ENCODE results near the gene TMEM62.
A peak's percentile ranks its signal among the peaks of the same experiment; 100 is the strongest.

The TMEM62 gene

GRCh38 chr15:43204016-43204901 is 70.9 kb downstream of the TMEM62 start:
- Histone ChIP-seq H3K14ac (ENCODE audit: low read length in 2 of 2) (no peak overlapping the region), H3K27me3 (ENCODE audit: control insufficient read depth in 1 of 2, insufficient read depth in 1 of 2, low read length in 2 of 2) (peaks cover 35 to 40% of the 10 kb centered on the region in 2 experiments), H3K4me1 (ENCODE audit: control insufficient read depth, insufficient read depth, low read depth, low read length) (peaks cover 4% of the 10 kb centered on the region), H2AK5ac (ENCODE audit: low read length, severe bottlenecking) (no peak overlapping the region), H3K23ac (ENCODE audit: low read length in 2 of 2) (no peak overlapping the region), H3K36me3 (ENCODE audit: control insufficient read depth in 1 of 2, insufficient read depth in 2 of 2, low read depth in 1 of 2, low read length in 2 of 2) (no peaks in the 10 kb centered on the region), H3K4ac (ENCODE audit: low read depth in 1 of 2, low read length in 2 of 2) (no peak overlapping the region), H2BK12ac (ENCODE audit: low read length in 2 of 2) (no peak overlapping the region), H4K91ac (ENCODE audit: low read length) (no peak overlapping the region), H2BK15ac (ENCODE audit: low read depth, poor library complexity, severe bottlenecking) (no peak overlapping the region), H3K18ac (ENCODE audit: low read depth in 1 of 2, low read length in 2 of 2) (no peak overlapping the region), H3K27ac (ENCODE audit: low read length, poor library complexity, severe bottlenecking) (no peak overlapping the region), H3K9me3 (ENCODE audit: control insufficient read depth, low read length) (no peaks in the 10 kb centered on the region), H3K4me3 (ENCODE audit: insufficient read depth in 1 of 2, low read depth in 1 of 2, low read length in 2 of 2) (no peak overlapping the region), H3K4me2 (ENCODE audit: low read length, poor library complexity, severe bottlenecking) (no peak overlapping the region), H3K79me1 (replicated peaks; ENCODE audit: low read length, poor library complexity, severe bottlenecking) (no peaks in the 10 kb centered on the region), H2BK120ac (ENCODE audit: low read depth, low read length) (no peak overlapping the region), H3K9ac (ENCODE audit: low read length) (no peak overlapping the region), H2AFZ (ENCODE audit: low read depth, low read length) (no peak overlapping the region), H4K8ac (ENCODE audit: low read length) (no peak overlapping the region), H2BK5ac (ENCODE audit: low read depth, low read length, poor library complexity, severe bottlenecking) (no peak overlapping the region)
- peak; percentile 72 for DNase-seq
- WGBS, result 48% methylated on average over 8 of the region's 8 CpGs

DNA sequence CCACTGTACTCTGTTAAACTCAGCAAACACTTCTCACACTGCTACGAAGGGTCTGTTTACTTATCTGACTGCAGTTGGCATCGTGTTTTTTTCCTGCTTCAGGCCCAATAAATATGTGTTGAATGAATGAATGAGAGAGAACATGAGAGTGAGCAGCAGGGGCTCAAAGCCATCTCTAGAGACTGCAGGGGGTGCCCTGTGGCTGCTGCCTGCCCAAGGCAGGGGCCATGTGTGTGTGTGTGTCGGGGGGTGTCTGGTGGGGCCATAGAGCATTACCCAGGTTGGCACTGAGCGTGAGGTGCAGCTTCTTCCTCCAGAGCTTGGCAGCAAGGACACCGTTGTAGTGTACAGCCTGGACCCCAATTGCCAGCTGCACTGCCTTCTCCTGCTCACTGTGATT is 72.7 kb downstream of the TMEM62 start:
- no peak overlapping the region for H3K4me3 ChIP-seq (ENCODE audit: insufficient read depth in 1 of 2, low read depth in 1 of 2, low read length in 2 of 2)
- H3K4ac ChIP-seq (ENCODE audit: low read depth in 1 of 2, low read length in 2 of 2), result no peak overlapping the region
- H3K4me2 ChIP-seq (ENCODE audit: low read length, poor library complexity, severe bottlenecking), result no peak overlapping the region
- no peak overlapping the region for H3K18ac ChIP-seq (ENCODE audit: low read depth in 1 of 2, low read length in 2 of 2)
- 72% methylated on average over 5 of the region's 5 CpGs for WGBS
- H3K27ac ChIP-seq (ENCODE audit: low read length, poor library complexity, severe bottlenecking), result no peak overlapping the region
- no peak overlapping the region for H2BK12ac ChIP-seq (ENCODE audit: low read length in 2 of 2)
- H2BK120ac ChIP-seq (ENCODE audit: low read depth, low read length), result no peak overlapping the region
- no peak overlapping the region for H3K14ac ChIP-seq (ENCODE audit: low read length in 2 of 2)
- H3K9me3 ChIP-seq (ENCODE audit: control insufficient read depth, low read length), result no peaks in the 10 kb centered on the region
- peak overlapping the region in 1 of 2 experiments; percentile 14 for H3K23ac ChIP-seq (ENCODE audit: low read length in 2 of 2)
- no peak overlapping the region for H2AK5ac ChIP-seq (ENCODE audit: low read length, severe bottlenecking)
- no peak overlapping the region for H2BK5ac ChIP-seq (ENCODE audit: low read depth, low read length, poor library complexity, severe bottlenecking)
- no peak overlapping the region for H2AFZ ChIP-seq (ENCODE audit: low read depth, low read length)
- H3K79me1 ChIP-seq (replicated peaks; ENCODE audit: low read length, poor library complexity, severe bottlenecking), result no peaks in the 10 kb centered on the region
- peaks cover 4% of the 10 kb centered on the region for H3K4me1 ChIP-seq (ENCODE audit: control insufficient read depth, insufficient read depth, low read depth, low read length)
- H2BK15ac ChIP-seq (ENCODE audit: low read depth, poor library complexity, severe bottlenecking), result no peak overlapping the region
- H4K91ac ChIP-seq (ENCODE audit: low read length), result no peak overlapping the region
- no peaks in the 10 kb centered on the region for H3K36me3 ChIP-seq (ENCODE audit: control insufficient read depth in 1 of 2, insufficient read depth in 2 of 2, low read depth in 1 of 2, low read length in 2 of 2)
- no peak overlapping the region for H3K9ac ChIP-seq (ENCODE audit: low read length)
- no peak overlapping the region for H4K8ac ChIP-seq (ENCODE audit: low read length)
- DNase-seq, result no peak
- peaks cover 53 to 58% of the 10 kb centered on the region in 2 experiments for H3K27me3 ChIP-seq (ENCODE audit: control insufficient read depth in 1 of 2, insufficient read depth in 1 of 2, low read length in 2 of 2)

GRCh38 chr15:43207024-43207423 is 73.6 kb downstream of the TMEM62 start:
- H4K8ac ChIP-seq (ENCODE audit: low read length), result no peak overlapping the region
- no peak overlapping the region for H4K91ac ChIP-seq (ENCODE audit: low read length)
- peaks cover 53 to 64% of the 10 kb centered on the region in 2 experiments for H3K27me3 ChIP-seq (ENCODE audit: control insufficient read depth in 1 of 2, insufficient read depth in 1 of 2, low read length in 2 of 2)
- no peak overlapping the region for H2BK15ac ChIP-seq (ENCODE audit: low read depth, poor library complexity, severe bottlenecking)
- no peak overlapping the region for H2BK120ac ChIP-seq (ENCODE audit: low read depth, low read length)
- H3K4me3 ChIP-seq (ENCODE audit: insufficient read depth in 1 of 2, low read depth in 1 of 2, low read length in 2 of 2), result no peak overlapping the region
- H3K14ac ChIP-seq (ENCODE audit: low read length in 2 of 2), result no peak overlapping the region
- no peak overlapping the region for H2BK12ac ChIP-seq (ENCODE audit: low read length in 2 of 2)
- H2BK5ac ChIP-seq (ENCODE audit: low read depth, low read length, poor library complexity, severe bottlenecking), result no peak overlapping the region
- peak overlapping the region in 1 of 2 experiments; percentile 77 for H3K23ac ChIP-seq (ENCODE audit: low read length in 2 of 2)
- WGBS, result 85% methylated on average over 9 of the region's 9 CpGs
- H3K27ac ChIP-seq (ENCODE audit: low read length, poor library complexity, severe bottlenecking), result no peak overlapping the region
- H3K79me1 ChIP-seq (replicated peaks; ENCODE audit: low read length, poor library complexity, severe bottlenecking), result no peaks in the 10 kb centered on the region
- H3K18ac ChIP-seq (ENCODE audit: low read depth in 1 of 2, low read length in 2 of 2), result no peak overlapping the region
- no peaks in the 10 kb centered on the region for H3K9me3 ChIP-seq (ENCODE audit: control insufficient read depth, low read length)
- DNase-seq, result no peak
- H3K4ac ChIP-seq (ENCODE audit: low read depth in 1 of 2, low read length in 2 of 2), result no peak overlapping the region
- H2AK5ac ChIP-seq (ENCODE audit: low read length, severe bottlenecking), result no peak overlapping the region
- H2AFZ ChIP-seq (ENCODE audit: low read depth, low read length), result no peak overlapping the region
- H3K4me2 ChIP-seq (ENCODE audit: low read length, poor library complexity, severe bottlenecking), result no peak overlapping the region
- H3K9ac ChIP-seq (ENCODE audit: low read length), result no peak overlapping the region
- no peaks in the 10 kb centered on the region for H3K36me3 ChIP-seq (ENCODE audit: control insufficient read depth in 1 of 2, insufficient read depth in 2 of 2, low read depth in 1 of 2, low read length in 2 of 2)
- peaks cover 4% of the 10 kb centered on the region for H3K4me1 ChIP-seq (ENCODE audit: control insufficient read depth, insufficient read depth, low read depth, low read length)

- Histone ChIP-seq H3K36me3 (ENCODE audit: control insufficient read depth in 1 of 2, insufficient read depth in 2 of 2, low read depth in 1 of 2, low read length in 2 of 2) (no peaks in the 10 kb centered on the region), H2BK5ac (ENCODE audit: low read depth, low read length, poor library complexity, severe bottlenecking) (no peak overlapping the region), H3K23ac (ENCODE audit: low read length in 2 of 2) (peak overlapping the region in 1 of 2 experiments; percentile 67), H2AFZ (ENCODE audit: low read depth, low read length) (no peak overlapping the region), H3K9ac (ENCODE audit: low read length) (no peak overlapping the region), H4K91ac (ENCODE audit: low read length) (no peak overlapping the region), H3K14ac (ENCODE audit: low read length in 2 of 2) (no peak overlapping the region), H3K4ac (ENCODE audit: low read depth in 1 of 2, low read length in 2 of 2) (no peak overlapping the region), H3K27ac (ENCODE audit: low read length, poor library complexity, severe bottlenecking) (no peak overlapping the region), H2BK15ac (ENCODE audit: low read depth, poor library complexity, severe bottlenecking) (no peak overlapping the region), H2BK12ac (ENCODE audit: low read length in 2 of 2) (no peak overlapping the region), H3K4me3 (ENCODE audit: insufficient read depth in 1 of 2, low read depth in 1 of 2, low read length in 2 of 2) (no peak overlapping the region), H4K8ac (ENCODE audit: low read length) (no peak overlapping the region), H3K4me1 (ENCODE audit: control insufficient read depth, insufficient read depth, low read depth, low read length) (peaks cover 4% of the 10 kb centered on the region), H3K18ac (ENCODE audit: low read depth in 1 of 2, low read length in 2 of 2) (no peak overlapping the region), H3K9me3 (ENCODE audit: control insufficient read depth, low read length) (no peaks in the 10 kb centered on the region), H3K27me3 (ENCODE audit: control insufficient read depth in 1 of 2, insufficient read depth in 1 of 2, low read length in 2 of 2) (peaks cover 61 to 73% of the 10 kb centered on the region in 2 experiments), H3K79me1 (replicated peaks; ENCODE audit: low read length, poor library complexity, severe bottlenecking) (no peaks in the 10 kb centered on the region), H3K4me2 (ENCODE audit: low read length, poor library complexity, severe bottlenecking) (no peak overlapping the region), H2AK5ac (ENCODE audit: low read length, severe bottlenecking) (no peak overlapping the region), H2BK120ac (ENCODE audit: low read depth, low read length) (no peak overlapping the region)
- DNase-seq, result no peak
- WGBS, result 79% methylated on average over 22 of the region's 23 CpGs
Observed at GRCh38 chr15:43208052-43209002, 74.9 kb downstream of the TMEM62 start.

All from mesenchymal stem cell (in vitro differentiated cells and primary cell).